ENCODE measurements around the gene SCAF1. TPM values are rescaled to one million over a fixed set of nuclear protein-coding genes. Genes with fewer than 3 reads are reported as not detected.

The SCAF1 gene
- total RNA-seq, 6 experiments from 2014 or later: 14.6 to 33.0 (median 27.3) TPM

- no peaks in the 10 kb centered on the region for H3K27me3 ChIP-seq
- H3K4me3 ChIP-seq: peak within 1 kb of the TSS; percentile 59 to 79 (median 68)
- TF ChIP-seq CTCF (IDR thresholded peaks at IDR 0.05): no peak
- peak; percentile 80 for TF ChIP-seq POLR2A (IDR thresholded peaks at IDR 0.05)
- H3K9me3 ChIP-seq: no peaks in the 10 kb centered on the region
- intact Hi-C loops (cut with DNase I): loop anchor here in 1 of 2 donors (10.0 kb wide), 1 partner anchor 71 kb away; the partner anchor contains the start of gene PRR12
- H3K36me3 ChIP-seq: peaks cover 0 to 16% (median 7%) of the 10 kb centered on the region in 4 donors
- peak; percentile 82 to 90 (median 84) for ATAC-seq
- DNase-seq: peak; percentile 98 to 99 (median 98)
- WGBS (ENCODE audit: insufficient coverage, low coverage, low lambda C conversion rate, missing lambda C conversion rate): under 1% methylated on average over 50 of the region's 50 CpGs
- peak within 1 kb of the TSS; percentile 54 to 82 (median 67) for H3K27ac ChIP-seq
- peaks cover 0 to 14% (median 5%) of the 10 kb centered on the region in 4 donors for H3K4me1 ChIP-seq
Measured at GRCh38 chr19:49665351-49666119, 23.5 kb downstream of the SCAF1 start, which contains the start of the genes BCL2L12 and IRF3. Gene BCL2L12 (plus strand): TSS chr19:49665933. CDS start chr19:49666693, 760 bp downstream. Gene IRF3 (minus strand): TSS chr19:49665857. CDS start chr19:49664838, 1,019 bp downstream.

- ATAC-seq (no peak), DNase-seq (no peak)
- TF ChIP-seq CTCF (IDR thresholded peaks at IDR 0.05) (no peak), POLR2A (IDR thresholded peaks at IDR 0.05) (no peak)
- H3K9me3 ChIP-seq: no peaks in the 10 kb centered on the region
- 1% methylated on average over 9 of the region's 9 CpGs for WGBS (ENCODE audit: insufficient coverage, low coverage, low lambda C conversion rate, missing lambda C conversion rate)
- no peaks in the 10 kb centered on the region for H3K27me3 ChIP-seq
- peaks cover 0 to 14% (median 5%) of the 10 kb centered on the region in 4 donors for H3K4me1 ChIP-seq
- intact Hi-C loops (cut with DNase I): loop anchor here in 1 of 2 donors (10.0 kb wide), 1 partner anchor 71 kb away; the partner anchor contains the start of gene PRR12
- peak overlapping the region in 2 of 3 donors; percentile 29 to 82 for H3K27ac ChIP-seq
- peaks cover 0 to 13% (median 7%) of the 10 kb centered on the region in 4 donors for H3K36me3 ChIP-seq
- H3K4me3 ChIP-seq: peak overlapping the region; percentile 59 to 79 (median 68)
Measured at GRCh38 chr19:49666120-49666444, 24.1 kb downstream of the SCAF1 start.

- H3K27ac ChIP-seq: no peak overlapping the region
- no peak for TF ChIP-seq CTCF (IDR thresholded peaks at IDR 0.05)
- TF ChIP-seq POLR2A (IDR thresholded peaks at IDR 0.05): no peak
- DNase-seq (no peak), ATAC-seq (no peak)
- H3K4me3 ChIP-seq: no peak overlapping the region
- WGBS (ENCODE audit: insufficient coverage, low coverage, low lambda C conversion rate, missing lambda C conversion rate): 80% methylated on average over 1 of the region's 2 CpGs
- H3K36me3 ChIP-seq: peaks cover 0 to 2% (median 0%) of the 10 kb centered on the region in 4 donors
- H3K9me3 ChIP-seq: no peaks in the 10 kb centered on the region
- intact Hi-C loops (cut with DNase I): loop anchor here in 1 of 2 donors (10.0 kb wide), 1 partner anchor 73 kb away; the partner anchor contains the start of gene PRR12
- H3K4me1 ChIP-seq: peaks cover 0 to 22% (median 5%) of the 10 kb centered on the region in 4 donors
- H3K27me3 ChIP-seq: no peaks in the 10 kb centered on the region
Measured at GRCh38 chr19:49667473-49667872, 25.5 kb downstream of the SCAF1 start.

- Histone ChIP-seq H3K27ac (no peak overlapping the region), H3K4me1 (peaks cover 0 to 15% (median 0%) of the 10 kb centered on the region in 4 donors), H3K36me3 (no peaks in the 10 kb centered on the region), H3K9me3 (no peaks in the 10 kb centered on the region), H3K4me3 (no peak overlapping the region), H3K27me3 (no peaks in the 10 kb centered on the region)
- TF ChIP-seq POLR2A (IDR thresholded peaks at IDR 0.05): no peak
- TF ChIP-seq CTCF (IDR thresholded peaks at IDR 0.05): no peak
- DNase-seq (no peak), ATAC-seq (no peak)
- WGBS (ENCODE audit: insufficient coverage, low coverage, low lambda C conversion rate, missing lambda C conversion rate): 88% methylated on average over 3 of the region's 3 CpGs
- intact Hi-C loops (cut with DNase I): loop anchor here in 1 of 2 donors (10.0 kb wide), 1 partner anchor 75 kb away; the partner anchor contains the start of gene PRR12
Measured at GRCh38 chr19:49669516-49669915, 27.5 kb downstream of the SCAF1 start.

Data from right lobe of liver (tissue), 6 donors.